Aorta (tissue), 5 donors: ENCODE results near the gene GRPEL1. TPM values are rescaled to one million over a fixed set of nuclear protein-coding genes. Genes with fewer than 3 reads are reported as not detected.

ENCODE experiments used
- ATAC-seq: fragments of 200-7000 bp; cut with Tn5 transposase; one replicate; pipeline ENCODE4 v1.9.1; 2022; ENCODE audit warnings: moderate library complexity; ENCODE audit not compliant: low FRiP score
- DNase-seq, 2 donors: peaks; one replicate each; pipeline ENCODE4 v3.0.0-alpha.2; 2020
- H3K27ac ChIP-seq, 2 donors: one replicate each; pipeline ENCODE4 v1.5.1; 2013; ENCODE audit warnings: low read length in 2 of 2, mild to moderate bottlenecking in 2 of 2, moderate library complexity in 2 of 2, control low read depth in 1 of 2, inconsistent platforms in 1 of 2, low read depth in 1 of 2
- H3K27me3 ChIP-seq, 2 donors: one replicate each; pipeline ENCODE4 v1.6.1; 2013; ENCODE audit warnings: control low read depth in 1 of 2, low read length in 1 of 2, mild to moderate bottlenecking in 1 of 2, moderate library complexity in 1 of 2; ENCODE audit not compliant: insufficient read depth in 2 of 2, control insufficient read depth in 1 of 2
- H3K36me3 ChIP-seq, 2 donors: one replicate each; pipeline ENCODE4 v1.6.1; 2013; ENCODE audit warnings: control low read depth in 1 of 2, low read length in 1 of 2, mild to moderate bottlenecking in 1 of 2; ENCODE audit not compliant: insufficient read depth in 2 of 2, control insufficient read depth in 1 of 2
- H3K4me1 ChIP-seq, 2 donors: one replicate each; pipeline ENCODE4 v1.6.1; 2013; ENCODE audit warnings: low read length in 2 of 2, control low read depth in 1 of 2, mild to moderate bottlenecking in 1 of 2, moderate library complexity in 1 of 2; ENCODE audit not compliant: insufficient read depth in 2 of 2, control insufficient read depth in 1 of 2
- H3K4me3 ChIP-seq, 2 donors: one replicate each; pipeline ENCODE4 v1.5.1; 2013; ENCODE audit warnings: low read length in 2 of 2, control low read depth in 1 of 2, mild to moderate bottlenecking in 1 of 2
- H3K9me3 ChIP-seq: one replicate; pipeline ENCODE4 v1.6.1; 2013; ENCODE audit warnings: mild to moderate bottlenecking, low read length; ENCODE audit not compliant: control insufficient read depth
- WGBS, 2 donors: extraction: QIAGEN DNeasy Blood & Tissue Kit; methylation state at CpG; one replicate each; pipeline ENCODE4 v1.1.7; 2013; 5-methylcytosine and 5-hydroxymethylcytosine counted together
- intact Hi-C, 2 donors: fragments of 100-400 bp; cut with DNase I; formaldehyde crosslinking; loops; one replicate each; pipeline versions ENCODE4 v1.14.2 to v1.15.0; 2022
- polyA plus RNA-seq, 2 donors: library from polyadenylated mRNA; stranded (reverse); fragments of 200-250 nt; gene quantifications; one replicate each; pipeline ENCODE4 v1.2.3, GENCODE V29; 2013
- total RNA-seq, 2 donors: library from RNA; stranded (reverse); fragmentation: NEBNext Ultra II Directional; extraction: Animal tissue kit (Norgen Biotek cat#: 25700); gene quantifications; one replicate each; pipeline ENCODE4 v1.2.1, GENCODE V29; 2021
- donor health status: healthy with polysubstance abuse.
- donor health status: Bipolar disorder and iron deficiency.
- donor health status: DM: no; HTN: no; CAD: no.
- donor health status: DM: no; HTN: no; CAD: no.
- donor health status: DM: yes; HTN: yes; CAD: no.

GRPEL1 gene
- total and polyA plus RNA-seq, 4 donors: 11.1 to 22.0 (median 18.7) TPM

- no peak overlapping the region for H3K27ac ChIP-seq
- H3K27me3 ChIP-seq: no peaks in the 10 kb centered on the region
- DNase-seq (no peak), ATAC-seq (no peak)
- intact Hi-C loops: no loop called here
- H3K4me1 ChIP-seq: peaks cover 0 to 6% of the 10 kb centered on the region in 2 donors
- no peak overlapping the region for H3K4me3 ChIP-seq
- H3K36me3 ChIP-seq: peaks cover 3 to 8% of the 10 kb centered on the region in 2 donors
- WGBS, 2 donors: 95% methylated on average over 11 of the region's 11 CpGs
- H3K9me3 ChIP-seq: no peaks in the 10 kb centered on the region
These were observed 1.9 kb downstream of the GRPEL1 start for GRCh38 chr4:7066006-7066405.

GRCh38 chr4:7063362-7063761 is 4.5 kb downstream of the GRPEL1 start:
- ATAC-seq (no peak), DNase-seq (no peak)
- Histone ChIP-seq H3K4me1 (peaks cover 0 to 6% of the 10 kb centered on the region in 2 donors), H3K4me3 (no peak overlapping the region), H3K27ac (no peak overlapping the region), H3K27me3 (no peaks in the 10 kb centered on the region), H3K36me3 (peaks cover 5 to 8% of the 10 kb centered on the region in 2 donors), H3K9me3 (no peaks in the 10 kb centered on the region)
- intact Hi-C loops: no loop called here
- 73 to 81% methylated on average over 4 of the region's 4 CpGs for WGBS, 2 donors

DNA sequence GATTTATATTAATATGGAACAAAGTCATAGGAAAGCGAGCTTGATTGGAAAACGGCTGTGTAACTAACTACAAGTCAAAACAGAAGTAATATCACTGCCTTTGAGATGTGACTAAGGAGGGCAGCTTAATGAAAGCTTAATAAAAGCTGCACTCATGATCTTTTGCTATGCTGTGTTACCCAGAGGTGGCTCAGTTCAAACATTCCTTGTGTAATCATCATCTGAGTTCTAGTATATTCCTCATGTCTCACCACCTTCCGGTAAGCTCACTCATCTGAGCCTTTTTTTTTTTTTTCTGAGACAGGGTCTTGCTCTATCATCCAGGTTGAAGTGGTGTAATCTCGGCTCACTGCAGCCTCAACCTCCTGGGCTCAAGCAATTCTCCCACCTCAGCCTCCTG is 5.0 kb downstream of the GRPEL1 start:
- no peak overlapping the region for H3K27ac ChIP-seq
- WGBS, 2 donors: 94 to 96% methylated on average over 4 of the region's 4 CpGs
- intact Hi-C loops: no loop called here
- H3K36me3 ChIP-seq: peaks cover 5 to 8% of the 10 kb centered on the region in 2 donors
- ATAC-seq (no peak), DNase-seq (no peak)
- no peak overlapping the region for H3K4me3 ChIP-seq
- peaks cover 0 to 6% of the 10 kb centered on the region in 2 donors for H3K4me1 ChIP-seq
- H3K27me3 ChIP-seq: no peaks in the 10 kb centered on the region
- H3K9me3 ChIP-seq: no peaks in the 10 kb centered on the region

DNA sequence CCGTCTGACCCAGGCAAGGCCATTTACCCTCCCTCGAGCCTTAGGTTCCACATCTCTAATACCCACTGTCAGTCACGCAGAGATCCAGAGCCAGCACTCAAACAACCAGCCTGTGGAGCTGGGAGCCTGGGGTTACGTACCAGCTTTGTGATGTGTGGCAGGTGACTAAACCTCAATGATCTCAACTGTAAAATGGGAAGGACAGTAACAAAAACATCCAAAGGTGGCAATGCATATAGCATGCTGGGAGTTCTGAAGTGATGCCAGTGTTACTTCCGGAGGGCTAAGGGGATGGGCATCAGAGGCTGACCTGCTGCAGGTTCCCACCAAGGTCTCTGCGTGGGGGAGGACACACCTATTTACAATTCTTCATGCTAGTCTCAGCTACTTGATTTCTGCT is 6.0 kb downstream of the GRPEL1 start:
- Histone ChIP-seq H3K9me3 (no peaks in the 10 kb centered on the region), H3K36me3 (peaks cover 5 to 8% of the 10 kb centered on the region in 2 donors), H3K27ac (no peak overlapping the region), H3K27me3 (no peaks in the 10 kb centered on the region), H3K4me1 (peaks cover 0 to 4% of the 10 kb centered on the region in 2 donors), H3K4me3 (no peak overlapping the region)
- DNase-seq (no peak), ATAC-seq (no peak)
- WGBS, 2 donors: 91% methylated on average over 6 of the region's 6 CpGs
- intact Hi-C loops: no loop called here

DNA sequence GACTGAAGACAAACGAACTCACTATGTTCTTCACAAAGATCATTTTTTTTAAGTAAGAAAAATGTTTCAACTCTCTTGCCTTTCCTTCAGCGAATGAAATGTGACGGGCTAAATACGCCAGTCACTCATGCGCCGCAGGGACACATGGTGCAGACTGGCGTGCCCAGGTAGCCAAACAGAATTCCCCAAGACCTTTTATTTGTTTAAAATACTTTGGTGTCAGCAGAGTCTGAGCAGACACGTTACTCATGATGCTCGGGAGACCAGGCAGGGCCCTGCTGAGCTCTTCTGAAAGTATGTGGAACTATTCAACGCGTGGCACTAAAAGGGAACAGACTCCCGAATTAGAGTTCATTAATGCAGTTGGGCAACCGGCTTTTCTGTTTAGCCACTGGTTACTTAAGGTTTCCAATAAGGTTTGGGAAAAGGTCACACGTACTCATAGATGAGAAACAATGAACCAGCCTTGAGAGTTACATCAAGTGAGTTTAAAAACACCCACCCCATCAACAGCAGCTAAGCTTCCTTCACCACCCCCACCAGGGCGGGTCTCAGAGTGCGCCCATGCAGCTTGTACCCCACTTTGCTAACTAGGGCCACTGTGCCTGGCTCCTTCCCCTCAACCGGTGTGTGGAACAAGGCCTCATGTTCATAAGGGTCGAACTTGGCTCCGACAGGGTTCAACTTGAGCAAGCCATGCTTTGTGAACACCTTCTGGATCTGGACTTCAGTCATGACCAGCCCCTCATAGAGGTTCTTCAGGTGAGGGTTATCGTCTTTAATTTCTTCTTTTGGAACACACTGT is 7.3 kb downstream of the GRPEL1 start:
- Histone ChIP-seq H3K4me1 (no peaks in the 10 kb centered on the region), H3K36me3 (peaks cover 7 to 8% of the 10 kb centered on the region in 2 donors), H3K9me3 (no peaks in the 10 kb centered on the region), H3K4me3 (no peak overlapping the region), H3K27me3 (no peaks in the 10 kb centered on the region), H3K27ac (no peak overlapping the region)
- 85 to 87% methylated on average over 20 of the region's 20 CpGs for WGBS, 2 donors
- no peak for ATAC-seq
- no peak for DNase-seq
- intact Hi-C loops: no loop called here

- intact Hi-C loops: no loop called here
- WGBS, 2 donors: 80 to 85% methylated on average over 11 of the region's 11 CpGs
- DNase-seq (no peak), ATAC-seq (no peak)
- Histone ChIP-seq H3K4me3 (no peak overlapping the region), H3K36me3 (peaks cover 7 to 8% of the 10 kb centered on the region in 2 donors), H3K27ac (no peak overlapping the region), H3K27me3 (no peaks in the 10 kb centered on the region), H3K4me1 (no peaks in the 10 kb centered on the region), H3K9me3 (no peaks in the 10 kb centered on the region)
These were observed 8.2 kb downstream of the GRPEL1 start for GRCh38 chr4:7059662-7060061.

- no peak overlapping the region for H3K27ac ChIP-seq
- no peaks in the 10 kb centered on the region for H3K9me3 ChIP-seq
- intact Hi-C loops: no loop called here
- DNase-seq (no peak), ATAC-seq (no peak)
- WGBS, 2 donors: 89 to 92% methylated on average over 3 of the region's 3 CpGs
- H3K4me3 ChIP-seq: no peak overlapping the region
- peaks cover 7 to 8% of the 10 kb centered on the region in 2 donors for H3K36me3 ChIP-seq
- H3K4me1 ChIP-seq: no peaks in the 10 kb centered on the region
- no peaks in the 10 kb centered on the region for H3K27me3 ChIP-seq
These were observed 9.1 kb downstream of the GRPEL1 start for GRCh38 chr4:7058792-7059191.

DNA sequence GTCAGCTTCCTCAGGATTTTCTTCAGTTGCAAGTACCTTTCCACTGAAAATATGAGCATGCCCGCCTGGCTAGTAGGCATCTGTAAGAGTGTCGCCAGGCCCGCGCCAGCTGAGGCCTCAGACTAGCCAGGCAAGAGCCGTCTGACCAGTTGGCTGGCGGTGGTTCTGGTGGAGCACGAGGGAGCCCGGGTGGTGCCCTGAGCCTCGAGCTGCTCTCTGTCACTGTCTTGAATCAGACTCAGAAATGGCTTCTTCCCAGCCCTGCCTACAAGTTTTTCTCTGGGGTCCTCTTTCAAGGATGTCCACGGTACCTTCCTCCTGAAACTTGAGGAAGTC is 11.9 kb downstream of the GRPEL1 start:
- Histone ChIP-seq H3K27ac (no peak overlapping the region), H3K27me3 (no peaks in the 10 kb centered on the region), H3K9me3 (no peaks in the 10 kb centered on the region), H3K4me1 (no peaks in the 10 kb centered on the region), H3K4me3 (no peak overlapping the region), H3K36me3 (peaks cover 0 to 3% of the 10 kb centered on the region in 2 donors)
- intact Hi-C loops: no loop called here
- 90 to 91% methylated on average over 10 of the region's 10 CpGs for WGBS, 2 donors
- DNase-seq (no peak), ATAC-seq (no peak)
